RWPE1 (cell line): ENCODE measurements around the gene SPANXN1.
A peak's percentile ranks its signal among the peaks of the same experiment; 100 is the strongest.
"Not testable (repeated sequence)": the region's sequence is repeated elsewhere in the genome, so short reads cannot be mapped to it uniquely, and the experiment has no call there.

Experiments used
- CTCF ChIA-PET: fragments of 350-600 bp; sonication (Branson Sonifier 250); formaldehyde crosslinking; extraction: SDS; loops from one replicate; lab custom pipeline; 2021; lab: Yijun Ruan, JAX
- POLR2A ChIA-PET: fragments of 400-600 bp; formaldehyde crosslinking; extraction: SDS; loops from one replicate; lab custom pipeline; 2020; ENCODE audit warnings: antibody characterized with exemption; ENCODE audit not compliant: low non-redundant PET; lab: Yijun Ruan, JAX
- DNase-seq: peaks from one replicate; pipeline ENCODE4 v3.0.0; 2012; ENCODE audit warnings: low spot score
- H3K27ac ChIP-seq: fragments of 450-650 bp; 2 replicates; pipeline ENCODE4 v1.5.1; 2017
- CTCF ChIP-seq: fragments of 450-650 bp; conservative IDR thresholded peaks from 2 replicates; pipeline ENCODE4 v1.5.1; 2017; ENCODE audit warnings: low read depth, mild to moderate bottlenecking

The SPANXN1 gene

GRCh38 chrX:145247203-145247602 is at the start of gene SPANXN1:
SPANXN1 (plus strand) TSS chrX:145247503; CDS start chrX:145247587, 84 bp downstream.
- CTCF ChIA-PET, DNase-seq, POLR2A ChIA-PET, H3K27ac ChIP-seq: not testable (repeated sequence)

GRCh38 chrX:145199078-145199477 is 48.2 kb upstream of the SPANXN1 start:
- TF ChIP-seq CTCF = no peak
- ChIA-PET POLR2A (no interaction called here), CTCF (no interaction called here)
- no peak overlapping the region for H3K27ac ChIP-seq
- no peak for DNase-seq

- CTCF ChIA-PET = interaction anchor here (0.5 kb wide), 1 partner anchor 70 kb away, joined by 8 read pairs; no protein-coding TSS in a partner anchor
- TF ChIP-seq CTCF = peak; percentile 19; the same call in 1 of the 2 replicates
- peak; percentile 1 for DNase-seq
- no peak overlapping the region for H3K27ac ChIP-seq
- POLR2A ChIA-PET = no interaction called here
Observed at GRCh38 chrX:145213504-145213903, 33.8 kb upstream of the SPANXN1 start.

GRCh38 chrX:145292218-145292617 is 44.9 kb downstream of the SPANXN1 start:
- ChIA-PET CTCF (no interaction called here), POLR2A (no interaction called here)

More at GRCh38 chrX:145292218-145292617, 44.9 kb downstream of the SPANXN1 start:
- DNase-seq = peak; percentile 3
- TF ChIP-seq CTCF = no peak
- H3K27ac ChIP-seq = no peak overlapping the region
